ENCODE measurements around the gene TPO. TPM values are rescaled to one million over a fixed set of nuclear protein-coding genes. Genes with fewer than 3 reads are reported as not detected.

Gene TPO
- total and polyA plus RNA-seq, 11 donors, result 3.0 to 13.8 (median 8.4) TPM

GRCh38 chr2:1459727-1460126 lies 46.5 kb downstream of the TPO start:
- no peak overlapping the region for H3K4me3 ChIP-seq
- no peak for DNase-seq
- no peak for ATAC-seq
- intact Hi-C loops (cut with DNase I), result no loop called here
- H3K36me3 ChIP-seq, result no peaks in the 10 kb centered on the region
- H3K27ac ChIP-seq, result no peak overlapping the region
- H3K27me3 ChIP-seq, result peaks cover 0 to 3% (median 0%) of the 10 kb centered on the region in 9 donors
- WGBS, 4 donors, result 41 to 52% (median 45%) methylated on average over 7 of the region's 7 CpGs
- H3K9me3 ChIP-seq, result no peaks in the 10 kb centered on the region
- TF ChIP-seq POLR2A (IDR thresholded peaks at IDR 0.05) (no peak), CTCF (IDR thresholded peaks at IDR 0.05) (no peak)
- H3K4me1 ChIP-seq, result peaks cover 0 to 3% (median 0%) of the 10 kb centered on the region in 12 donors

GRCh38 chr2:1460851-1461418 lies 47.7 kb downstream of the TPO start:
- Histone ChIP-seq H3K9me3 (no peaks in the 10 kb centered on the region), H3K4me3 (no peak overlapping the region), H3K36me3 (no peaks in the 10 kb centered on the region), H3K4me1 (no peaks in the 10 kb centered on the region), H3K27ac (no peak overlapping the region), H3K27me3 (peaks cover 0 to 3% (median 0%) of the 10 kb centered on the region in 9 donors)
- no peak for TF ChIP-seq POLR2A (IDR thresholded peaks at IDR 0.05)
- TF ChIP-seq CTCF (IDR thresholded peaks at IDR 0.05), result no peak
- WGBS, 4 donors, result 77 to 80% (median 78%) methylated on average over 11 of the region's 11 CpGs
- ATAC-seq (no peak), DNase-seq (no peak)
- intact Hi-C loops (cut with DNase I), result no loop called here

- TF ChIP-seq CTCF (IDR thresholded peaks at IDR 0.05) (no peak), POLR2A (IDR thresholded peaks at IDR 0.05) (no peak)
- DNase-seq (no peak), ATAC-seq (peak in 1 of 4 donors; percentile 55)
- H3K9me3 ChIP-seq, result no peaks in the 10 kb centered on the region
- H3K27ac ChIP-seq, result no peak overlapping the region
- H3K4me1 ChIP-seq, result no peaks in the 10 kb centered on the region
- H3K36me3 ChIP-seq, result no peaks in the 10 kb centered on the region
- no peak overlapping the region for H3K4me3 ChIP-seq
- intact Hi-C loops (cut with DNase I), result no loop called here
- WGBS, 4 donors, result 75 to 77% (median 76%) methylated on average over 23 to 28 of the region's 28 CpGs
- peaks cover 0 to 3% (median 0%) of the 10 kb centered on the region in 9 donors for H3K27me3 ChIP-seq
Measured at GRCh38 chr2:1461507-1462390, 48.5 kb downstream of the TPO start.

- TF ChIP-seq POLR2A (IDR thresholded peaks at IDR 0.05), result no peak
- TF ChIP-seq CTCF (IDR thresholded peaks at IDR 0.05), result no peak
- DNase-seq (no peak), ATAC-seq (no peak)
- Histone ChIP-seq H3K9me3 (peaks cover 0 to 7% (median 0%) of the 10 kb centered on the region in 12 donors), H3K4me3 (no peak overlapping the region), H3K36me3 (no peaks in the 10 kb centered on the region), H3K27ac (no peak overlapping the region), H3K27me3 (peaks cover 0 to 3% (median 0%) of the 10 kb centered on the region in 9 donors), H3K4me1 (no peaks in the 10 kb centered on the region)
- intact Hi-C loops (cut with DNase I), result no loop called here
- WGBS, 4 donors, result 73 to 88% (median 80%) methylated on average over 4 of the region's 4 CpGs
Measured at GRCh38 chr2:1462994-1463393, 49.7 kb downstream of the TPO start.
